ENCODE data around the gene TANK. TPM values are rescaled to one million over a fixed set of nuclear protein-coding genes. Genes with fewer than 3 reads are reported as not detected.

TANK gene
- total and polyA plus RNA-seq, 2 of the 13 experiments (the other 11 are each of a cell fraction or from before 2014, with no cell fraction given), result 66.9 to 96.1 TPM

DNA sequence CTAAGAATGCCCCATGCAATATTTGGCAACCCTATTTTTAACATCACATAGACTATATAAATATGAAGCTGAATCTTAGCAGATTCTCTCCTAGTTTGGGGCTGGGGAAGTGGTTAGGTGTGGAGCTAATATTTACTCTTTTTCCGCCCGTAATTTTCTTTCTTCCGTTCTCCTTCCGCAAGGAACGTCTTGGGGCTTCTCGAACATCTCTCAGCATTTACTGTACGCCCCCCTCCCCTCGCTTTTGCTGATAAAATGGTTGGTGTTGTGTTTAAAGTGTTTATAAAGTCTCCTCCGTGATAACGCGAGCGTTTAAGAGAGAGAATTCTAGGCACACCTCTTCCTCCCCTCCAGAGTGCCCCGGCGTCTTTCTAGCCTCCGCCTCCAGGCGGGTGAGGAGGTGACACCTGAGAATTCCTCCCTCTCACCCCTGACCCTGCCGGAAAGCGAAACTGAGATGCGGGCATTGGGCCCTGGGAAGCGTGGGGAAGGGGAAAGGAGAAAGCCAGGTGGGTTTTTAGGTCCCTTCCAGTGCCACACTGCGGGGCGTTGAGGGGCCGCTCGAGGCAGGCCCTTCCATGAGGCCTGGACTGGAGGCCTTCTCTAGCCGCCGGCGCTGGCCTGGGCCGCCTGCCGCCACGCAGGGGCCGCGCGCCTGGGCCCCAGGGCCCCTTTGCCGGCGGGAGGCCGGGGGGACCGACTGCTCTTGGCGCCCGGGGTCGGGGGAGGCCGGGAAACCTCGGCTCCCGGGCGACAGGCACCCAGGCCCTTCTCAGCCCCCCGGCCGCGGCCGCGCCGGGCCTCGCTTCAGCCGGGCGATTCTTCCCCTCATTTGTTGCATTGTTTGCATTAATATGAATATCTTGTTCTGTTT is 84.4 kb downstream of the TANK start (continued):
- TF ChIP-seq, protein P1, sequence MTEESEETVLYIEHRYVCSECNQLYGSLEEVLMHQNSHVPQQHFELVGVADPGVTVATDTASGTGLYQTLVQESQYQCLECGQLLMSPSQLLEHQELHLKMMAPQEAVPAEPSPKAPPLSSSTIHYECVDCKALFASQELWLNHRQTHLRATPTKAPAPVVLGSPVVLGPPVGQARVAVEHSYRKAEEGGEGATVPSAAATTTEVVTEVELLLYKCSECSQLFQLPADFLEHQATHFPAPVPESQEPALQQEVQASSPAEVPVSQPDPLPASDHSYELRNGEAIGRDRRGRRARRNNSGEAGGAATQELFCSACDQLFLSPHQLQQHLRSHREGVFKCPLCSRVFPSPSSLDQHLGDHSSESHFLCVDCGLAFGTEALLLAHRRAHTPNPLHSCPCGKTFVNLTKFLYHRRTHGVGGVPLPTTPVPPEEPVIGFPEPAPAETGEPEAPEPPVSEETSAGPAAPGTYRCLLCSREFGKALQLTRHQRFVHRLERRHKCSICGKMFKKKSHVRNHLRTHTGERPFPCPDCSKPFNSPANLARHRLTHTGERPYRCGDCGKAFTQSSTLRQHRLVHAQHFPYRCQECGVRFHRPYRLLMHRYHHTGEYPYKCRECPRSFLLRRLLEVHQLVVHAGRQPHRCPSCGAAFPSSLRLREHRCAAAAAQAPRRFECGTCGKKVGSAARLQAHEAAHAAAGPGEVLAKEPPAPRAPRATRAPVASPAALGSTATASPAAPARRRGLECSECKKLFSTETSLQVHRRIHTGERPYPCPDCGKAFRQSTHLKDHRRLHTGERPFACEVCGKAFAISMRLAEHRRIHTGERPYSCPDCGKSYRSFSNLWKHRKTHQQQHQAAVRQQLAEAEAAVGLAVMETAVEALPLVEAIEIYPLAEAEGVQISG (CRISPR knock-in tag; IDR thresholded peaks at IDR 0.05), result 0 out of 2 replicates have a peak, but pooled peaks have one; percentile 28
- TF ChIP-seq, protein P2, sequence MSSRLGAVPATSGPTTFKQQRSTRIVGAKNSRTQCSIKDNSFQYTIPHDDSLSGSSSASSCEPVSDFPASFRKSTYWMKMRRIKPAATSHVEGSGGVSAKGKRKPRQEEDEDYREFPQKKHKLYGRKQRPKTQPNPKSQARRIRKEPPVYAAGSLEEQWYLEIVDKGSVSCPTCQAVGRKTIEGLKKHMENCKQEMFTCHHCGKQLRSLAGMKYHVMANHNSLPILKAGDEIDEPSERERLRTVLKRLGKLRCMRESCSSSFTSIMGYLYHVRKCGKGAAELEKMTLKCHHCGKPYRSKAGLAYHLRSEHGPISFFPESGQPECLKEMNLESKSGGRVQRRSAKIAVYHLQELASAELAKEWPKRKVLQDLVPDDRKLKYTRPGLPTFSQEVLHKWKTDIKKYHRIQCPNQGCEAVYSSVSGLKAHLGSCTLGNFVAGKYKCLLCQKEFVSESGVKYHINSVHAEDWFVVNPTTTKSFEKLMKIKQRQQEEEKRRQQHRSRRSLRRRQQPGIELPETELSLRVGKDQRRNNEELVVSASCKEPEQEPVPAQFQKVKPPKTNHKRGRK (CRISPR knock-in tag; IDR thresholded peaks at IDR 0.05), result peak; percentile 83; the same call in 1 of the 2 replicates
- TF ChIP-seq ZNF709 (CRISPR knock-in tag; IDR thresholded peaks at IDR 0.05) (peak; percentile 75; the same call in 1 of the 2 replicates), ASH2L (IDR thresholded peaks at IDR 0.05; ENCODE audit: insufficient read length, low read depth, low read length) (peak; percentile 73), ZNF770 (CRISPR knock-in tag; IDR thresholded peaks at IDR 0.05) (peak; percentile 67; the same call in 1 of the 2 replicates)
- TF ChIP-seq, protein P3, sequence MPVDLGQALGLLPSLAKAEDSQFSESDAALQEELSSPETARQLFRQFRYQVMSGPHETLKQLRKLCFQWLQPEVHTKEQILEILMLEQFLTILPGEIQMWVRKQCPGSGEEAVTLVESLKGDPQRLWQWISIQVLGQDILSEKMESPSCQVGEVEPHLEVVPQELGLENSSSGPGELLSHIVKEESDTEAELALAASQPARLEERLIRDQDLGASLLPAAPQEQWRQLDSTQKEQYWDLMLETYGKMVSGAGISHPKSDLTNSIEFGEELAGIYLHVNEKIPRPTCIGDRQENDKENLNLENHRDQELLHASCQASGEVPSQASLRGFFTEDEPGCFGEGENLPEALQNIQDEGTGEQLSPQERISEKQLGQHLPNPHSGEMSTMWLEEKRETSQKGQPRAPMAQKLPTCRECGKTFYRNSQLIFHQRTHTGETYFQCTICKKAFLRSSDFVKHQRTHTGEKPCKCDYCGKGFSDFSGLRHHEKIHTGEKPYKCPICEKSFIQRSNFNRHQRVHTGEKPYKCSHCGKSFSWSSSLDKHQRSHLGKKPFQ (CRISPR knock-in tag; IDR thresholded peaks at IDR 0.05; ENCODE audit: insufficient replicate concordance), result peak; percentile 34

Measured in HepG2 (cell line).